Measurements from ENCODE around the gene BCAP31.

The BCAP31 gene

GRCh38 chrX:153709726-153710674 is 14.2 kb downstream of the BCAP31 start:
- Histone ChIP-seq H3K27ac (replicated peaks) (no peak overlapping the region), H3K4me3 (replicated peaks; ENCODE audit: insufficient read depth, low read length) (no peak overlapping the region), H3K27me3 (ENCODE audit: insufficient read depth, poor library complexity, severe bottlenecking) (no peaks in the 10 kb centered on the region)
- no peak for DNase-seq (ENCODE audit: low read depth in 1 of 2, low spot score in 1 of 2)
- TF ChIP-seq CTCF (IDR thresholded peaks at IDR 0.05; ENCODE audit: insufficient read depth, low read length) (no peak), REST (IDR thresholded peaks at IDR 0.05; ENCODE audit: insufficient replicate concordance, low read depth) (no peak), GABPA (IDR thresholded peaks at IDR 0.05; ENCODE audit: low read depth) (no peak), POLR2AphosphoS5 (IDR thresholded peaks at IDR 0.05; ENCODE audit: low read depth) (no peak), SPI1 (IDR thresholded peaks at IDR 0.05; ENCODE audit: borderline replicate concordance, low read depth) (no peak)

GRCh38 chrX:153708415-153708814 is 15.8 kb downstream of the BCAP31 start:
- H3K27me3 ChIP-seq (ENCODE audit: insufficient read depth, poor library complexity, severe bottlenecking), result no peaks in the 10 kb centered on the region
- H3K4me3 ChIP-seq (replicated peaks; ENCODE audit: insufficient read depth, low read length), result no peak overlapping the region
- peak; percentile 12 to 81 for DNase-seq (ENCODE audit: low read depth in 1 of 2, low spot score in 1 of 2)
- TF ChIP-seq CTCF (IDR thresholded peaks at IDR 0.05; ENCODE audit: insufficient read depth, low read length) (peak; percentile 17), POLR2AphosphoS5 (IDR thresholded peaks at IDR 0.05; ENCODE audit: low read depth) (no peak), SPI1 (IDR thresholded peaks at IDR 0.05; ENCODE audit: borderline replicate concordance, low read depth) (no peak), GABPA (IDR thresholded peaks at IDR 0.05; ENCODE audit: low read depth) (no peak), REST (IDR thresholded peaks at IDR 0.05; ENCODE audit: insufficient replicate concordance, low read depth) (no peak)
- no peak overlapping the region for H3K27ac ChIP-seq (replicated peaks)

- Histone ChIP-seq H3K27me3 (ENCODE audit: insufficient read depth, poor library complexity, severe bottlenecking) (no peaks in the 10 kb centered on the region), H3K4me3 (replicated peaks; ENCODE audit: insufficient read depth, low read length) (no peak overlapping the region), H3K27ac (replicated peaks) (no peak overlapping the region)
- no peak for TF ChIP-seq CTCF (IDR thresholded peaks at IDR 0.05; ENCODE audit: insufficient read depth, low read length)
- TF ChIP-seq SPI1 (IDR thresholded peaks at IDR 0.05; ENCODE audit: borderline replicate concordance, low read depth), result no peak
- no peak for TF ChIP-seq POLR2AphosphoS5 (IDR thresholded peaks at IDR 0.05; ENCODE audit: low read depth)
- no peak for DNase-seq (ENCODE audit: low read depth in 1 of 2, low spot score in 1 of 2)
Measured at GRCh38 chrX:153707406-153707805, 16.8 kb downstream of the BCAP31 start.

All from HL-60 (cell line).